NCI-H524 (cell line): ENCODE measurements around the gene DDX3X.
"Not testable (repeated sequence)": the region's sequence is repeated elsewhere in the genome, so short reads cannot be mapped to it uniquely, and the experiment has no call there.

Experiments
- DNase-seq, 2 experiments: peaks; one replicate each; lab custom pipeline; 2025; lab: John Stamatoyannopoulos, UW

Gene DDX3X

DNA sequence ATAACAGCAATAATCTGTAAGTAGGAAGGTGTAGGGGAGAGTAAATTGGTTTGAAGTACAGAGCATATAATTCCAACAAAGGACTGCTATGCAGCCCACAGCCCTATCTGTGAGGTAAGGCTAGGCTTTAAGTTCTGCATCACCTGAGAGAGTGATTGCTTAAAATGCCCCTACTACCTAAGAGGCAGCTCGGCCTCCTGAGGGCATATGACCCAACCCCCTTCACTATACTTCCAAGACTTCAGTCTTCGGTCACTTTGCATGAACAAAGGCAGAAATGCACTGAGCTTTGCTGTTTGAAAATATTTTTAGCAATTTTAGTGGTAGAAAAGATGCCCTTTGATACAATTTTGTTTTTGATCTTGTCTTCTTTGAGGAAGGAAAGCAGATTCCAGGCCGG, 4.9 kb upstream of the DDX3X start:
- no peak for DNase-seq

DNA sequence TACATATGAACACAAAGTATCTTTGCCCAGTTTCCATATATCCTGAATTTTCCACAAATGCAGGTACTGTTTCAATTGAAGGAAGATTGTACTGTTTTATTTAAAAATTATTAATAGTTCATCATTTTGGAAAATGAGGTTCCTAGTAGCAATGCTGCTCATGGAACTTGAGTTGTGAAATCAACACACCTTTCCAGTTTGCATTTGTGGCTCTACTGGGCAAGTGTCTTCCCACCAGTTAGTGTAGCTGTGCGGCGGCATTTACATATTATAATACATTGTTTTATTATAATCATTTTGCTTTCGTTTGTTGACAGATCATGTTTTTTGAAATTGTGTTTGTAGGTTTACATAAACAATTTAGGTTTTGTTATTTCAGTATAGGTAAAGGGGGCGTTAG, 2.0 kb upstream of the DDX3X start:
- no peak for DNase-seq

DNA sequence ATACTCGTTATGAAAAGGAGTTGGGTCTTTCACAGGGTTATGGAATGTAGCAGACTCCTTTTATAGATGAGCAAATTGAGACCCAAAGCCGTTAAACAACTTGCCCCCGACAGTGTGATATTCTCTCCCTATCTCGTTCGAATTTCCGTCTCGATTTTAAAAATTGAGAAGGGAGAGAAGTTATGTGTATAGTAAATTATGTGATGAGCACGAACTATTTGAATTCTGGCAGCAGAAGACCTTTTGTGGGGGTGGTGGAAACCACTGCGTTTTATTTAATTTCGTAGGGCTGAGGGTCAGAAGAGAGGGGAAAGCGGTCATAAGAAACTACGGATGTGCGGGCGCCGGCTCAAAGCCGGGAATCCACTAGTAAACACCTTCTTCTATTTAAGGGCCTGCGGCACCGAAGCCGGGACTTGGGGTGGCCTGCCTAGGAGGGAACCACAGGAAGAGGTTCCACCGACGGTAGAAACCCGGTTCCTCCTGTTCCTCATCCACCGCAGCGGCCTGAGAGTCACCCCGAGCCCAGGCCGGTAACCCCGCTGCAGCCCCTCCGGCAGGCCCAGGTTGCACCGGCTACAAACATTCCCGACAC, 1.5 kb upstream of the DDX3X start:
- DNase-seq: peak in 1 of 2 experiments; percentile 35

DNA sequence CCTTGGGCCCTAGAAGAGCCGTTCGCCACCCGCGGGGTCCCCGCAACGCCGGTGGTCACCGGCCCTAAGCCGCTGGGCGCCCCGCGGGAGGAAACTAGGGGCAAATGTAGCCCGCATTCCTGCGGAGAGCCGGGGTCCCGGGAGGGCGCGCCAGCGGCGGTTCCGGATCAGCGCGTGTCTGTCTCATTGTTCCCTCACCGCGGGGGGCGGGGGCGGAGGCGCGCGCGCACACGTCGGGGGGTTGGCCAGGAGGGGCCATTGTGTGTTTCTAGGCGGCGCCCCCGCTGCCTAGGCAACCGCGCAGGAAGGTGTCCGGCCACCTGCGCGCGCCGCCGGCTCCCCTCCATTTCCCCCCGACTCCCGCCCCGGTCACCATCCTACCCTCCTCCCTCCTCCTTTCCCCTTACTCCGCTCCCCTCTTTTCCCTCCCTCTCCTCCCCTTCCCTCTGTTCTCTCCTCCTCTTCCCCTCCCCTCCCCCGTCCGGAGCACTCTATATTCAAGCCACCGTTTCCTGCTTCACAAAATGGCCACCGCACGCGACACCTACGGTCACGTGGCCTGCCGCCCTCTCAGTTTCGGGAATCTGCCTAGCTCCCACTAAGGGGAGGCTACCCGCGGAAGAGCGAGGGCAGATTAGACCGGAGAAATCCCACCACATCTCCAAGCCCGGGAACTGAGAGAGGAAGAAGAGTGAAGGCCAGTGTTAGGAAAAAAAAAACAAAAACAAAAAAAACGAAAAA, 789 bp upstream of the DDX3X start:
- peak; percentile 92 to 97 for DNase-seq

DNA sequence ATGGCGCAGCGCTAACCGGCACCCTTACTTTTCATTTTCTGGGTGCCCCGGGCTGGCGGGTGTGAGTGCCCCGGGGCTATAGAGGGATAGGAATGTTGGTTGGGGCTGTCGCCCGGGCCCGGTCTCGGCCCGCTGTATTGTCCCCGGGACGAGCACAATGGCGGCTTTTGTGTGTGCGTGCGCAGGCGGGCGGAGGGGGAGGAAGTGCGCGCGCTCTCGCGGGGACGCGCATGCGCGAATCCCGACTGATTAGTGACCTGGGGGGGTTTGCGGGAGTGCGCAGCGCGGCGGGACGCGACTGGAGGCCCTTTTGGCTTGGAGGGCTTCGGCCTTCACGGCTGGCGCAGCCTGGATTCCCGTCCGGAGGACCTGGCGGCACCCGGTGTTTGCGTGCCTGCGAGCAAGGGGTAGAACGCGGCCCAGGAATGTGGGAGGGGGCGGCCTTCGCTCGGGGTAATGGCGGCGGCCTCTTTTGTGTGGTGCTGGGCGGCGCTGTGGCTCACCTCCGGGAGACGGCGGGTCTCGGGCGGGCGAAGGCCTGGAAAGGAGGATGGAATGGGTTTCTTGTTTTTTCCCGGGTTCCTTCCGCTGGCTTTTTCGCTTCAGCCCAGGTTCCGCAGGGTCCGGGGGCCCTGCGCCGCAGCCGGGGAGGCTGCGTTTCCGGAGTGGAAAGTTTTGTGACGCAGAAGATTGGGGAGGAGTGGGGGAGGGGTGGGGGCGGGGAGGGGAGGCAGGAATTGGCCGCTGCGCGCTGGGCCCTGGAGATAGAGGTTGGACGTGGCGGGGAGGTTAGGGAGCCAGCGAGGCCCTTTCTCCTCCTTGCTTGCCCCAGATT, 618 bp downstream of the DDX3X start:
- DNase-seq: peak; percentile 51 to 83

DNA sequence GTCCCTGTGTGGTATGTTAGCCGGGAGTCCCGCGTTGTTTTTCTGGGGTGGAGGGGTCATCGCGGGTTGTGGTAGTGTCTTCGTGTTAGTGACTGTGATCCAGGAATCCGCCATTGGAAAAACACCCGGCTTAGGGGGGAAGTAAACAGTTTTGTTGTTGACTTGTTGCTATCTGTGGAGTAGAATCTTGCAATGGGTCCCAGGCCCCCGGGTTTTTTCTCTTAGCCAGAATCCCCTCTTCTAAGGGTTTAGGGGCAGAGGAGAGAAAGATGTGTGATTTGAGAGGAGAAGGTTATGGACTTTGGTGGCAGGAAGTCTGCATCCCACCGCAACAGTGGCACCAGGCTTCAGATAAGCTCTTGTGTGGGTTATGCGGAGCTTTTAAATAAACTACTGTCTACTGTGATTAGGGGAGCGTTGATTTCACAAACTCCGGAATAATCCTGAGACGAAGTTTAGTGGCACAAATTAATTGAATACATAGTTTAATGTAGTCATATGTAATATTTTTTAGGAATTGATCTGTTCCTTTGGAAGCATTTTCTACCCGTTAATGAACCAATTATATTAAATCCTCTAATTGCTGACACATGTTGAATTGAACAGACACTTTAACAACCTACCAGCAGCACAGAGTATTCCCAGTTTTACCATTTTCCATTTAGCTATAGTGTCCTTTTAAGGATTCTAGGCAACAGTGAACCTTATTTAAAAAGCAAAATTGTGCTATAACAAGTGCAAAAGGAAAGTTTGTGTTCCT, 1.4 kb downstream of the DDX3X start:
- peak in 1 of 2 experiments; percentile 42 for DNase-seq

DNA sequence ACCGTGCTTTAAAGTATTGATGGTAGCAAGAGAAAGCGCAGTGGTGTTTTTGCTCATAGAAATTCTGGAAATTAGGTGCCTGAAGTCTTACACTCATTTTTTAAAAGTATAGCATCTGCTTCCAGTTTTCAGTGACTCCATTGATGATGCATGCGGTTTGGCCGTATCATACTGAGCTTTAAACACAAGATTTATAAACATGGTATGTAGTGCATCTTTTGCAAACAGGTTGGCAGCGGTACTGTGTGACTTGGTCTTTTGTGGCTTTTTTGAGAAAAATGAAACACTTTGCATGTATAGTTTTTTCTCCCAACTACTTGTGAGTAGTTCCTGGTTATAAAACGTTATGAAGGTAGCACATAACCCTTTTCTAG, 2.0 kb downstream of the DDX3X start:
- no peak for DNase-seq

DNA sequence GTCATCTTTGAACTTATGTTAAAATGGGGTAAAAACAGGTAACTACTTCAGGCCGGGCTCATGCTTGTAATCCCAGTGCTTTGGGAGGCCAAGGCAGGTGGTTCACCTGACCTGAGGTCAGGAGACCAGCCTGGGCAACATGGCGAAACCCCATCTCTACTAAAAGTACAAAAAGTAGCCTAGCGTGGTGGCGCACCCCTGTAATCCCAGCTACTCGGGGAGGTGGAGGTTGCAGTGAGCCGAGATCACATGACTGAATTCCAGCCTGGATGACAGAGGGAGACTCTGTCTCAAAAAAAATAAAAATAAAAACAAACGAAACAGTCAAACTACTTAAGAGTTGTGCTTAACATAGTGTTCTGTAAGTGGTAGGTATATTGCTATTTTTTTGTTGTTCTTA, 2.5 kb downstream of the DDX3X start:
- no peak for DNase-seq

DNA sequence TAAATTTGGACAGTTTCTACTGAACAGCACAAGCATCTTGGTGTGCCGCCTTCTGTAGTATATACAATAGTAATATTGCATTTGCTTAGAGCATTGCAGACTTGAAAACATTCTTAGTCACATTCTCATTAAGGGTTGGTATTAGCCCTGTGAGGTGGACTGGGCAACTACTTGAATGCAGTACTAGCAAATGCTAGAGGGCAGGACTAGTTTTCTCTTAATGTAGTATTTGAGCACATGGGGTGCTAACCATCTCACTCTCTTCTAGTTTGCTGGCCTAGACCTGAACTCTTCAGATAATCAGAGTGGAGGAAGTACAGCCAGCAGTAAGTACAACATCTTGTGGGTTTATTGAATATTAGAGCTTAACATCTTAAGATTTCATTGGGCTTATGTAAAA, 3.2 kb downstream of the DDX3X start:
- DNase-seq: no peak

DNA sequence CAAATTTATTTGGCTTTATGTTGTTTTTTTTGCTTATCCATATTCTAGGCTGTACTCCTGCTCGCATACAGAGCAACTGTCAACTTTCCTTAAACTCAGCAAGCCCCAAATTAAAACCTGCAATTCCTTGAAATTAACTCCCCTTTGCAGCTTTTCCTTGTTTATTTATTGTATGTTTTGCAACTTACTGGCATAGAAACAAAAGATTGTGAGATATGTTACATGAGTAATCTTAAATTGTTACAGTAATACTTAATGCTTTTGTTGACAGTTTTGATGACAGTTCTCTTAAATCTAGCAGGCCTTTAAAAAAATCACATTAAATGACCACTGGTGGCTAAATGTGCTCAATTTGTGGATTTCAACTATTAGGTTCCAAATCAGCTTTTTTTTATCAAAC, 4.5 kb downstream of the DDX3X start:
- DNase-seq: no peak

DNA sequence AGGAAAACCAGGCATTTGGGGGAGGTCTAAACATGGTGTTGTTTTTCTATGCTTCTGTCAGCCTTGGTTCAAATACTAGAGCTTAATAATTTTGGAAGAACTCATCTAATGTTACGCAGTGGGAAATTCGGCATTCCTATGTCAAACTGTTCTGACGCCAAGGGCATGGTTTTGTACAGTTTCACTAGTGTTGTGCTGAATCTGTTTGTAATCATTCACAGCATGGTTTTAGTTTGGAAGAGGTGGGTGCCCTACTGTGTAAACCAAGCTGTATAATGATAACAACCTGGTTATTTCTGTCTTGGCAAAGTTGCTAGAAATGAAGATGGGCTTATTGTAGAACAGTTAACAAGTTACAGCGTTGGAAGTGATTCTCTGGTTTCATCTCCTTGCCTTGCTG, 5.2 kb downstream of the DDX3X start:
- DNase-seq: no peak

DNA sequence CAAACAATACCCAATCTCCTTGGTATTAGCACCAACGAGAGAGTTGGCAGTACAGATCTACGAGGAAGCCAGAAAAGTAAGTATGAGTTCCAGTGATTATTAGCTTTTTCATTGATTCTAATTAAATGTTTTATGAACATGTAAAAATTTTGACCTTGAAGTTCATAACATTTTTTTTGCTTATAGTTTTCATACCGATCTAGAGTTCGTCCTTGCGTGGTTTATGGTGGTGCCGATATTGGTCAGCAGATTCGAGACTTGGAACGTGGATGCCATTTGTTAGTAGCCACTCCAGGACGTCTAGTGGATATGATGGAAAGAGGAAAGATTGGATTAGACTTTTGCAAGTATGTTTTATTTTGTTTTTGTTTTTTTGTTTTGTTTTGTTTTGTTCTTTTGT, 10.1 kb downstream of the DDX3X start:
- no peak for DNase-seq

DNA sequence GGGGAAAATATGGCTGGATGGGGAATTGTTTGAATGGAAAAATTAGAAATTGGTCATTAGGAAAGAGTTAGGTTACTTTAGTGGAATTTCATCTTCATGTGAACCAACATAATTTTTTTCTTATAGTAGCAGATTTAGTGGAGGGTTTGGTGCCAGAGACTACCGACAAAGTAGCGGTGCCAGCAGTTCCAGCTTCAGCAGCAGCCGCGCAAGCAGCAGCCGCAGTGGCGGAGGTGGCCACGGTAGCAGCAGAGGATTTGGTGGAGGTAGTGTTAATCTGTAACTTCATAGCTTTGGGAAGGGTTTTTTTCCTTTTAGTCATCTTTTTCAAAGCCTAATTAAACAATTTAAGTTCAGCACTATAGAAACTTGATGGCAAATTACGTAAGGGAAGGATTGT, 13.2 kb downstream of the DDX3X start:
- DNase-seq: no peak

DNA sequence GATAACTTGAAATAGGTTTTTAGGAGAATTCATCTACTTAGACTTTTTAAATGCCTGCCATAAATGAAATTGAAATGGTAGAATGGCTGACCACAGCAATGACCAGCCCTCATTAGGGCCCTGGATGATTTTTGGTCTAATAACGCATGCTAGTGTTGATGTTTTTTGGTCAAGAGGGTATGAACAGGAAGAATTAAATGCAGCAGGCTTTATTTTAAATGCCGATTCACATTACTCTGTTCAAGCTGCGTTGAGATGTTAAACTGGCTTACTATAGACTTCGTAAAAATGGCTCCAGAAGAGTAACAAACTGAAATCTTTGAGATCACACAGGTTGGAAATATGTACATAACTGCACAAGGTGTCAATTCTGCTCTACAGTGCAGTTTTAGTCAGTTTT, 14.6 kb downstream of the DDX3X start:
- no peak for DNase-seq

DNA sequence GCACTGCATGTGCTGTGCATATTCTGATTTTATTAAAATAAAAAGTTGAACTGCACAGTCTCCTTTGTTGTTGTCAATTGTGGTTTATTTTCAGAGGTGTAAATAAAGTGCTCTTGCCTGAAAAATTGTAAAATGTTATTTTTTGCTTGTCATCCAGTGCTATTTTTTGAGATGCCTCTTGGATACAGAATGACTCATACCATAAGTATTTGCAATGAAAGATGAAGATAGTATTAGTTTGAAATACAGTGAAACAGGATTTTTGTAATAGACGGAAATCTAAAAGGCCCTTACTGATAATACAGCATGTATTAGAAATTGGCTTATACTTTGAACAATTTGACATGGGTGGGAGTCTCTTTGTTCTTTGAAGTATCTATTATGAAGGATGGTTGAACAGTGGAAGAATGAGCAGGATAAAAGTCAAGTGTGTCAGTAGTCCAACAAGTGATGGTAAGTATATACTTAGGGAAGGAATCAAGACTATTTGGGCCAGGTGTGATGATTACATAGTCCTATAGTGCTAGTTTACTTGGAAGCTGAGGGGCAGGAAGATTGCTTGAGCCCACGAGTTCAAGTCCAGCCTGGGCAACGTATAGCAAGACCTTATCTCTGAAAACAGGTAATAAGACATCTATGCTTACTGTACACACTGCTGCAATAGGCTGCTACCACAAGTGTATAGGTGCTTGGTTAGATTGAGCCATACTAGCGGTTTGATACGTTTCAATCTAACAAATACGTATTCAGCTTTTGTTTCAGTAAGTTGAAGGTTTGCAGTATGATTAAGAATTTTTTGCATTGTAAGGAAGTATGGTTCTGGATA, 16.4 kb downstream of the DDX3X start:
- DNase-seq: no peak

DNA sequence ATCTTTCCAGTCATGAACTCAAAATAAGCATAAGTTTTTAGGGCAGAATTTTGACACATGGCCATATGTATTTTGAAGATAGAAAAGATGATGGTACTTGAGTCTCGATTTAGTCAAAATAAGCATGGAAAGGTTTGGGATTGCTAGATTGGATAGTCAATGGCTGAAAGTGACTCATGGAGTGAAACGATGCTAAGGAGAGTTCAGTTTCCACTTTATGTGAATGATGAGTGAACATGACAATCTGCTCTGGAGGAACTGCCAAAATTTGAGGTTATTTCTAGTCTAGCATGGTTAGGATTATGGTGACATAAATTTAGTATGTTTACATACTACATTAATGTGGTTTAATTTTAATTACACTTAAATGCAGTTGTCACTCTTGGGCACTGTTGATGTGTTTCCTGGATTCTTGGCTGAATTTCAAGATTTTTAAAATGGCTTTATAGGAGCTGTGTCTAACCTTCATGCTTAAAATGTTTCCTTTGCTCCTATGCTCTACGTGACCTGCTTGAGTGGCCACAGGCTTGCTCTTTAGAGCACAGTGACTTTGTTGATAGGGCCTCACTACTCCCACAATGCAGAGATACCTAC, 17.1 kb downstream of the DDX3X start:
- DNase-seq: no peak

DNA sequence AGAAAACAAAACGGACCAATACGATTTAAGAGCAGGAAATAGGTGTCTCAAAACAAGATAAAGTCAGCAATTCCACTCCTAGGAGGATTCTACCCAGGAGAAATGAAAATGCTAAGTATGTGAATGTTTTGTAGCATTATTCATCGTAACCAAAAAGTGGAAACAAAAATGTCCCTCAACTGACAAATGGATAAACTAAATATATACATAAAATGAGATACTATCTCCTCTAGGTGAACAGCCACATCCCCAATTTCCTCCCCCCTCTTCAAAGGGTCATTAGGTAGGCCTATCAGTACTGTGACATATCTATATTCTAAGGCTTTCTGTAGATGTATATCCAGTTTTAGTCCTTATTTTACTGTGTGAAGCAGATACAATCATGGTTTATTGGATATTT, 18.0 kb downstream of the DDX3X start:
- no peak for DNase-seq

DNA sequence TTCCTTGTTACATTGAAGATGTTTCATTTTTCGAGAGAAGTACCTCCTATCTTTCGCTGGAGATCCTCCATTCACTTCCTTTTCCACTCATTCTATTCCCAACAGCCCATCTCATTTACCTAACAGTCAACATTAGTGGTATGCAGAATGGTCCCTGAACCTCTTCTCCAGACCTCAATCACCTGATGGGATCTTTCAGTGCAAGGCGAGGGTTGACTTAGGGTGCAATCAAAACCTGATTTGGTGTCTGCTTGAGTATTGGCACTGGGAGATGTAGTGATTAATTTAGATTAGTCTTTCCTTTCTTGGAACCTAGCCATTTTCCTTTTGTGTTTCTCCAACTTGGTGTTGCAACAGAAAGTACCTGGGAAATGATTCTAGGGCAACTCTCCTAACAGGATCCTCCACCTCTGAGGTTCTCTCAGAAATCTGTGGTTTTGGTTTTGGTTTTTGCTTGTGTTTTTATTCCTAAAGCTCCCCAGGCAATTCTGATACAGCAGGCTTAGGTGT, 18.4 kb downstream of the DDX3X start:
- DNase-seq: no peak

DNA sequence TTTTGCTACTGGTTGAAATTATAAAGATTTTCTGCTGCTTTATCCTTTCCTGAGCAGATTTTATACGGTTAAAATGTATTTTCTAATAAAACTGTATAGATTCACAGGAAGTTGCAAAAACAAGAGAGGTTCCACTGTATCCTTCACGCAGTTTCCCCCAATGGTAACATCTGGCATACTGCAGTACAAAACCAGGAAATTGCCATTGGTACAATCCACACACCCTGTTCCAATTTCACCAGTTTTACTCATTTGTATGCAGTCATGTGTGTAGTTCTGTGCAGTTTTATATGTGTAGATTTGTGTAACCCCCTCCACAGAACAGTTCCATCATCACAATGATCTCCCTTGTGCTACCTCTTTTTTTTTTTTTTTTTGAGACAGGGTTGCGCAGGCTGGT, 20.0 kb downstream of the DDX3X start:
- DNase-seq: no peak

DNA sequence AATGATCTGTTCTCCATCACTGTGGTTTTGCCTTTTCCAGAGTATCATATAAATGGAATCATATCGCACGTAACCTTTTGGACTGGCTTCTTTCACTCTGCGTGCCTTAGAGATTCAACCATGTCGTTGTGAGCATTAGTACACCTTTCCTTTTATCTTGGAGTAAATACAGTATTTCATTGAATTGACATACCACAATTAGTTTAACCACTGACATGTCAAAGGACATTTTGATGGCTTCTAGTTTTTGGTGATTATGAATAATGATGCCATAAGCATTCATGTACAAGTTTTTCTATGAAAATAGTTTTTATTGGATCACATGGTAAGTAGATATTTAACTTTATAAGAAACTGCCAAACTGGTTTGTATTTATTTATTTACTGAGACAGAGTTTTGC, 35.2 kb downstream of the DDX3X start:
- DNase-seq: no peak

DNA sequence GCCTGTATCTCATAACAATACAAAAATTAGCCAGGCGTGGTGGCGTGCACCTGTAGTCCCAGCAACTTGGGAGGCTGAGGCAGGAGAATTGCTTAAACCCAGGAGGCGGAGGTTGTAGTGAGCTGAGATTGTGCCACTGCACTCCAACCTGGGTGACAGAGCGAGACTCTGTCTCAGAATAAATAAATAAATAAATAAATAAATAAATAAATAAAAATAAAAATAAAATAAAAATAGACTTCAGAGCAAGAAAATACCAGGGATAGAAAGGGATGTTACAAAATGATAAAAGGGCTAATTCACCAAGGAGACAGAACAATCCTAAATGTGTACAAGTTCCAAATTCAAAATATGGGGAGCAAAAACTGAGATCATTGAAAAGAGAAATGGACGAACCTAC, 37.6 kb downstream of the DDX3X start:
- not testable (repeated sequence) for DNase-seq
